Loucy (cell line): Measurements from ENCODE around the gene MRI1.

Experiments used
- H2AFZ ChIP-seq: fragments of 200-600 bp; sonication (generic); 2 replicates; pipeline ENCODE4 v1.6.0; 2016; ENCODE audit warnings: antibody characterized with exemption, mild to moderate bottlenecking, low read length, moderate library complexity
- H3F3A ChIP-seq: fragments of 200-600 bp; 2 replicates; pipeline ENCODE4 v1.6.0; 2016; ENCODE audit warnings: antibody characterized with exemption, low read depth, mild to moderate bottlenecking
- H3K27me3 ChIP-seq: fragments of 200-600 bp; sonication (generic); 2 replicates; pipeline ENCODE4 v1.6.1; 2014; ENCODE audit warnings: low read length, mild to moderate bottlenecking; ENCODE audit not compliant: insufficient read depth, poor library complexity, severe bottlenecking
- H3K36me3 ChIP-seq: fragments of 200-600 bp; sonication (generic); 2 replicates; pipeline ENCODE4 v1.6.1; 2016; ENCODE audit warnings: low read length; ENCODE audit not compliant: insufficient read depth
- H3K4me1 ChIP-seq: fragments of 200-600 bp; sonication (generic); 2 replicates; pipeline ENCODE4 v1.5.1; 2014; ENCODE audit warnings: low read length, mild to moderate bottlenecking; ENCODE audit not compliant: insufficient read depth, poor library complexity, severe bottlenecking
- H3K4me2 ChIP-seq: fragments of 200-600 bp; sonication (generic); 2 replicates; pipeline ENCODE4 v1.6.0; 2014; ENCODE audit warnings: antibody characterized with exemption, low read length, low read depth, mild to moderate bottlenecking; ENCODE audit not compliant: poor library complexity, severe bottlenecking
- H3K4me3 ChIP-seq: fragments of 200-600 bp; sonication (generic); 2 replicates; pipeline ENCODE4 v1.5.1; 2014; ENCODE audit warnings: low read length, mild to moderate bottlenecking, mixed read lengths; ENCODE audit not compliant: poor library complexity, severe bottlenecking
- H3K79me2 ChIP-seq: fragments of 200-600 bp; sonication (generic); 2 replicates; pipeline ENCODE4 v1.6.1; 2014; ENCODE audit warnings: low read length; ENCODE audit not compliant: insufficient read depth
- H3K9ac ChIP-seq: fragments of 200-600 bp; sonication (generic); 2 replicates; pipeline ENCODE4 v1.6.0; 2014; ENCODE audit warnings: mild to moderate bottlenecking, low read depth, low read length, moderate library complexity; ENCODE audit not compliant: poor library complexity, severe bottlenecking
- H3K9me2 ChIP-seq: fragments of 200-600 bp; sonication (generic); replicated peaks from 2 replicates; pipeline ENCODE4 v1.6.1; 2016; ENCODE audit warnings: low read depth, low read length, mixed read lengths
- H3K9me3 ChIP-seq: fragments of 200-600 bp; sonication (generic); 2 replicates; pipeline ENCODE4 v1.6.1; 2014; ENCODE audit warnings: mild to moderate bottlenecking, antibody characterized with exemption, low read length, low read depth; ENCODE audit not compliant: insufficient read depth
- H4K20me1 ChIP-seq: fragments of 200-600 bp; sonication (generic); 2 replicates; pipeline ENCODE4 v1.6.0; 2014; ENCODE audit warnings: antibody characterized with exemption, low read length, mild to moderate bottlenecking; ENCODE audit not compliant: insufficient read depth, poor library complexity, severe bottlenecking
- EZH2phosphoT487 ChIP-seq: fragments of 200-600 bp; IDR thresholded peaks from 2 replicates; pipeline ENCODE4 v1.6.1; 2018; ENCODE audit warnings: antibody characterized with exemption, mild to moderate bottlenecking, moderate library complexity, borderline replicate concordance
- TF ChIP-seq, protein P1 (sequence below): fragments of 200-600 bp; sonication (generic); conservative IDR thresholded peaks from 2 replicates; pipeline ENCODE4 v1.5.1; 2014; ENCODE audit warnings: mild to moderate bottlenecking, antibody characterized with exemption, low read length

Gene MRI1

GRCh38 chr19:13817615-13818371 lies 53.5 kb downstream of the MRI1 start:
- TF ChIP-seq EZH2phosphoT487: no peak
- TF ChIP-seq, protein P1, sequence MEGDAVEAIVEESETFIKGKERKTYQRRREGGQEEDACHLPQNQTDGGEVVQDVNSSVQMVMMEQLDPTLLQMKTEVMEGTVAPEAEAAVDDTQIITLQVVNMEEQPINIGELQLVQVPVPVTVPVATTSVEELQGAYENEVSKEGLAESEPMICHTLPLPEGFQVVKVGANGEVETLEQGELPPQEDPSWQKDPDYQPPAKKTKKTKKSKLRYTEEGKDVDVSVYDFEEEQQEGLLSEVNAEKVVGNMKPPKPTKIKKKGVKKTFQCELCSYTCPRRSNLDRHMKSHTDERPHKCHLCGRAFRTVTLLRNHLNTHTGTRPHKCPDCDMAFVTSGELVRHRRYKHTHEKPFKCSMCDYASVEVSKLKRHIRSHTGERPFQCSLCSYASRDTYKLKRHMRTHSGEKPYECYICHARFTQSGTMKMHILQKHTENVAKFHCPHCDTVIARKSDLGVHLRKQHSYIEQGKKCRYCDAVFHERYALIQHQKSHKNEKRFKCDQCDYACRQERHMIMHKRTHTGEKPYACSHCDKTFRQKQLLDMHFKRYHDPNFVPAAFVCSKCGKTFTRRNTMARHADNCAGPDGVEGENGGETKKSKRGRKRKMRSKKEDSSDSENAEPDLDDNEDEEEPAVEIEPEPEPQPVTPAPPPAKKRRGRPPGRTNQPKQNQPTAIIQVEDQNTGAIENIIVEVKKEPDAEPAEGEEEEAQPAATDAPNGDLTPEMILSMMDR: no peak
- Histone ChIP-seq H4K20me1 (no peaks in the 10 kb centered on the region), H3K9me2 (no peaks in the 10 kb centered on the region), H3K9me3 (no peaks in the 10 kb centered on the region), H3K9ac (no peak overlapping the region), H3F3A (no peaks in the 10 kb centered on the region), H3K79me2 (no peaks in the 10 kb centered on the region), H3K4me3 (no peak overlapping the region), H3K27me3 (no peaks in the 10 kb centered on the region), H3K4me1 (no peaks in the 10 kb centered on the region), H3K4me2 (no peak overlapping the region), H2AFZ (no peak overlapping the region), H3K36me3 (no peaks in the 10 kb centered on the region)

DNA sequence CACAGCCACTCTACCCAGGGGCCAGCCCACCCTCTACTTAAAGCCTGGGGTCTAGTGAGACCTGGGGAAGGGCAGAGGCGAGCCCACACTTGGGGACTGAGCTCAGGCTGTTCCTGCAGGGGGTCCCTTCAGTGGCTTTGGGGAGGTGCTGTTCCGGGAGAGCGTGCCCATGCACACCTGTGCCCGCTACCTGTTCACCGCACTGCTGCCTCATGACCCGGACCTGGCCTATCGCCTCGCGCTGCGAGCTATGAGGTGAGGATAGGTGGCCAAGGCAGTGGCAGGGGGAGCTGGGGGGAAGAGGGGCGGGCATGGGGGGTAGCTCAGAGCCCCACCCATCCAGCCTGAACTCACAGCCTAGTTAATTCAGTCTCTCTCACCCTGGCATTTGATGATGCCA lies 54.9 kb downstream of the MRI1 start:
- no peaks in the 10 kb centered on the region for H3K36me3 ChIP-seq
- H3K9ac ChIP-seq: no peak overlapping the region
- no peak overlapping the region for H3K4me3 ChIP-seq
- H2AFZ ChIP-seq: no peak overlapping the region
- H3K9me3 ChIP-seq: no peaks in the 10 kb centered on the region
- no peak overlapping the region for H3K4me2 ChIP-seq
- H4K20me1 ChIP-seq: no peaks in the 10 kb centered on the region
- TF ChIP-seq, protein P1: no peak
- no peak for TF ChIP-seq EZH2phosphoT487
- no peaks in the 10 kb centered on the region for H3K79me2 ChIP-seq
- H3K4me1 ChIP-seq: no peaks in the 10 kb centered on the region
- no peaks in the 10 kb centered on the region for H3K27me3 ChIP-seq
- H3F3A ChIP-seq: no peaks in the 10 kb centered on the region
- no peaks in the 10 kb centered on the region for H3K9me2 ChIP-seq

DNA sequence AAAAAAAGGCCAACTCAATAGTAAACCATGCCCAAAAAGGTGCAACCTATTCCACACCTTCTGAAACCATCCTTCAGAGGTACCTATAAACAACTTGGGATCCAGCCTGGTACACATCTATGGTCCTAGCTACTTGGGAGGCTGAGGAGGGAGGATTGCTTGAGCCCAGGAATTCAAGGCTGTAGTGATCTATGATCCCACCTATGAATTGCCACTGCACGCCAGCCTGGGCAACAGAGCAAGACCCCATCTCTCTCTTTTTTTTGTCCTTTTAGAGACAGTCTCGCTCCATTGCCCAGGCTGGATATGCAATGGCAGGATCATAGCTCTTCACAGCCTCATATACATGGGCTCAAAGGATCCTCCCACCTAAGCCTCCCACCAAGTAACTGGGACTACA lies 57.0 kb downstream of the MRI1 start:
- Histone ChIP-seq H3K9me3 (no peaks in the 10 kb centered on the region), H3K9ac (no peak overlapping the region), H3K27me3 (no peaks in the 10 kb centered on the region), H3K36me3 (no peaks in the 10 kb centered on the region), H4K20me1 (no peaks in the 10 kb centered on the region), H3K9me2 (no peaks in the 10 kb centered on the region), H3K79me2 (no peaks in the 10 kb centered on the region), H2AFZ (no peak overlapping the region), H3K4me1 (peaks cover 3% of the 10 kb centered on the region), H3F3A (no peaks in the 10 kb centered on the region), H3K4me2 (no peak overlapping the region), H3K4me3 (no peak overlapping the region)
- no peak for TF ChIP-seq EZH2phosphoT487
- TF ChIP-seq, protein P1: no peak
